Raji (cell line): ENCODE measurements around the gene YARS2.

Experiments
- POLR2A ChIP-seq: IDR thresholded peaks from 2 replicates; pipeline ENCODE4 v1.6.1; 2011; ENCODE audit warnings: low read depth, low read length, control low read depth; ENCODE audit not compliant: insufficient read depth

YARS2 gene

GRCh38 chr12:32706335-32707024 lies 49.2 kb downstream of the YARS2 start:
- TF ChIP-seq POLR2A = no peak

- no peak for TF ChIP-seq POLR2A
Observed at GRCh38 chr12:32705783-32706182, 49.9 kb downstream of the YARS2 start.

- TF ChIP-seq POLR2A = no peak
Observed at GRCh38 chr12:32702946-32703345, 52.8 kb downstream of the YARS2 start.

- TF ChIP-seq POLR2A = no peak
Observed at GRCh38 chr12:32702473-32702872, 53.2 kb downstream of the YARS2 start.

- TF ChIP-seq POLR2A = no peak
Observed at GRCh38 chr12:32698285-32698684, 57.4 kb downstream of the YARS2 start.

- no peak for TF ChIP-seq POLR2A
Observed at GRCh38 chr12:32697445-32697844, 58.3 kb downstream of the YARS2 start.
